ENCODE results near the gene CLIC6. TPM values are rescaled to one million over a fixed set of nuclear protein-coding genes. Genes with fewer than 3 reads are reported as not detected.
A peak's percentile ranks its signal among the peaks of the same experiment; 100 is the strongest.

CLIC6 gene
- total and polyA plus RNA-seq, 8 donors, result 1.0 to 13.2 (median 2.1) TPM

- Histone ChIP-seq H3K9me3 (no peaks in the 10 kb centered on the region), H3K36me3 (no peaks in the 10 kb centered on the region), H3K27ac (peak overlapping the region in 3 of 4 donors; percentile 18 to 76 (median 70)), H3K4me3 (no peak overlapping the region), H3K27me3 (no peaks in the 10 kb centered on the region), H3K4me1 (peaks cover 7 to 20% (median 11%) of the 10 kb centered on the region in 3 donors)
- FAIRE-seq (no peak), DNase-seq (peak in 3 of 6 donors; percentile 29 to 40 (median 35)), ATAC-seq (peak; percentile 58 to 80 (median 73))
- TF ChIP-seq CTCF (IDR thresholded peaks at IDR 0.05), result no peak
- intact Hi-C loops (cut with DNase I), result loop anchor here in 2 of 3 donors (10.0 kb wide), 2 partner anchors 140 to 660 kb away; no protein-coding TSS in a partner anchor
- 3 to 10% methylated on average over 3 of the region's 3 CpGs for WGBS, 2 donors
These were observed 76.0 kb downstream of the CLIC6 start for GRCh38 chr21:34744801-34745200.

- Histone ChIP-seq H3K36me3 (no peaks in the 10 kb centered on the region), H3K4me3 (peak overlapping the region in 1 of 4 donors; percentile 19), H3K27ac (peak overlapping the region in 3 of 4 donors; percentile 10 to 76 (median 70)), H3K4me1 (peaks cover 7 to 20% (median 11%) of the 10 kb centered on the region in 3 donors), H3K27me3 (no peaks in the 10 kb centered on the region), H3K9me3 (no peaks in the 10 kb centered on the region)
- FAIRE-seq (peak; percentile 17), DNase-seq (peak; percentile 62 to 76 (median 72)), ATAC-seq (peak; percentile 92 to 96 (median 95))
- TF ChIP-seq CTCF (IDR thresholded peaks at IDR 0.05), result peak; percentile 70 to 74 (median 71)
- 39 to 43% methylated on average over 21 of the region's 21 CpGs for WGBS, 2 donors
- intact Hi-C loops (cut with DNase I), result loop anchor here in 2 of 3 donors (10.0 kb wide), 2 partner anchors 139 to 659 kb away; no protein-coding TSS in a partner anchor
These were observed 76.9 kb downstream of the CLIC6 start for GRCh38 chr21:34745557-34746255.

GRCh38 chr21:34748862-34749261, 80.1 kb downstream of the CLIC6 start:
- WGBS, 2 donors, result 40 to 42% methylated on average over 3 of the region's 3 CpGs
- intact Hi-C loops (cut with DNase I), result loop anchor here in 2 of 3 donors (10.0 kb wide), 2 partner anchors 136 to 656 kb away; no protein-coding TSS in a partner anchor
- Histone ChIP-seq H3K27me3 (no peaks in the 10 kb centered on the region), H3K27ac (no peak overlapping the region), H3K4me1 (peaks cover 7 to 19% (median 11%) of the 10 kb centered on the region in 3 donors), H3K9me3 (no peaks in the 10 kb centered on the region), H3K4me3 (no peak overlapping the region), H3K36me3 (no peaks in the 10 kb centered on the region)
- TF ChIP-seq CTCF (IDR thresholded peaks at IDR 0.05), result no peak
- ATAC-seq (no peak), DNase-seq (no peak), FAIRE-seq (no peak)

GRCh38 chr21:34754690-34755647, 86.2 kb downstream of the CLIC6 start:
- intact Hi-C loops (cut with DNase I), result no loop called here
- DNase-seq (no peak), ATAC-seq (no peak), FAIRE-seq (no peak)
- no peak for TF ChIP-seq CTCF (IDR thresholded peaks at IDR 0.05)
- 75 to 80% methylated on average over 19 of the region's 19 CpGs for WGBS, 2 donors
- H3K36me3 ChIP-seq, result no peaks in the 10 kb centered on the region
- H3K9me3 ChIP-seq, result no peaks in the 10 kb centered on the region
- no peak overlapping the region for H3K27ac ChIP-seq
- H3K4me3 ChIP-seq, result no peak overlapping the region
- H3K27me3 ChIP-seq, result no peaks in the 10 kb centered on the region
- H3K4me1 ChIP-seq, result no peaks in the 10 kb centered on the region
